HG03060 (cell line): ENCODE data around the gene STOX1.
"Not testable (repeated sequence)": the region's sequence is repeated elsewhere in the genome, so short reads cannot be mapped to it uniquely, and the experiment has no call there.

Experiments used
- ATAC-seq: cut with Tn5 transposase; IDR thresholded peaks from one replicate; pipeline ENCODE4 v1.9.1; 2021; ENCODE audit warnings: low read depth, moderate number of reproducible peaks; ENCODE audit not compliant: unreplicated experiment

The STOX1 gene, protein sequence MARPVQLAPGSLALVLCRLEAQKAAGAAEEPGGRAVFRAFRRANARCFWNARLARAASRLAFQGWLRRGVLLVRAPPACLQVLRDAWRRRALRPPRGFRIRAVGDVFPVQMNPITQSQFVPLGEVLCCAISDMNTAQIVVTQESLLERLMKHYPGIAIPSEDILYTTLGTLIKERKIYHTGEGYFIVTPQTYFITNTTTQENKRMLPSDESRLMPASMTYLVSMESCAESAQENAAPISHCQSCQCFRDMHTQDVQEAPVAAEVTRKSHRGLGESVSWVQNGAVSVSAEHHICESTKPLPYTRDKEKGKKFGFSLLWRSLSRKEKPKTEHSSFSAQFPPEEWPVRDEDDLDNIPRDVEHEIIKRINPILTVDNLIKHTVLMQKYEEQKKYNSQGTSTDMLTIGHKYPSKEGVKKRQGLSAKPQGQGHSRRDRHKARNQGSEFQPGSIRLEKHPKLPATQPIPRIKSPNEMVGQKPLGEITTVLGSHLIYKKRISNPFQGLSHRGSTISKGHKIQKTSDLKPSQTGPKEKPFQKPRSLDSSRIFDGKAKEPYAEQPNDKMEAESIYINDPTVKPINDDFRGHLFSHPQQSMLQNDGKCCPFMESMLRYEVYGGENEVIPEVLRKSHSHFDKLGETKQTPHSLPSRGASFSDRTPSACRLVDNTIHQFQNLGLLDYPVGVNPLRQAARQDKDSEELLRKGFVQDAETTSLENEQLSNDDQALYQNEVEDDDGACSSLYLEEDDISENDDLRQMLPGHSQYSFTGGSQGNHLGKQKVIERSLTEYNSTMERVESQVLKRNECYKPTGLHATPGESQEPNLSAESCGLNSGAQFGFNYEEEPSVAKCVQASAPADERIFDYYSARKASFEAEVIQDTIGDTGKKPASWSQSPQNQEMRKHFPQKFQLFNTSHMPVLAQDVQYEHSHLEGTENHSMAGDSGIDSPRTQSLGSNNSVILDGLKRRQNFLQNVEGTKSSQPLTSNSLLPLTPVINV

DNA sequence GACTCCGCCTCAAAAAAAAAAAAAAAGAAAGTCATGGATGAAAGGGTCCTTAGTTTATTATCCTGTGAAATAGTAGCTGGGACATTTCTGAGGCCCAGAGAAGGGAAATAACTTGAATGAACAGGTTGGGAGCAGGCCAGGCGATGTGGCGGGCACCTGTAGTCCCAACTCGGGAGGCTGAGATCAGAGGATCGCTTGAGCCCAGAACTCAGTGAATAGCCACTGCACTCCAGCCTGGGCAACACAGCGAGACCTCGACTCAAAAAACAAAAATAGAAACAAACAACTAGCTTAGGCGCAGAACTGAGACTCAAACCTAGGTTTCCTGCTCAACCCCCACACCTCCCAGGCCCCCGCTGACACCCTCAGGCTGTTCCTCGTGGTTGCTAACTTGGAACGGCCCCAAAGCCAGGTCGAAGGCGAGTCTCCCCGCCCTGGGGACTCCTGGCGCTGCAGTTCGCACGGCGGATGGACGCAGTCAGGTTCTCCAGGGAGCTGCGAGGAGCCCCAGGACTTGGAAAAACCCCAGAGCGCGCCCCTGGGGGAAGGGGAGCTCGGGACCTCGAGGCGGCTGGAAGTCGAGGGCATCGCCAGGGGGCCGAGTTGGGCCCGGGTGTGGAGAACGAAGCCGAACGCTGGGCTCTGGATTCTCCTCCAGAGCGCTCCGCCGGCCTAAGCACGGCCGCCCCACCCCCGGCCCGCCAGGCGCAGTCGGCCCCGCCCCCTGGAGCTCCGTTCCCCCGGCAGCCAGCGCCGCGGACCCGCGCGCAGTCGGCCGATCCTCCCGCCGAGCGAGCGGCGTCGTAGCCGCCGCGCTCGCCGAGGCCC is at the start of gene STOX1:
TSS of gene STOX1 (plus strand) at position 768 of the 828 bp plus-strand sequence. CDS start 93 bp downstream, outside the sequence.
- ATAC-seq, result no peak

DNA sequence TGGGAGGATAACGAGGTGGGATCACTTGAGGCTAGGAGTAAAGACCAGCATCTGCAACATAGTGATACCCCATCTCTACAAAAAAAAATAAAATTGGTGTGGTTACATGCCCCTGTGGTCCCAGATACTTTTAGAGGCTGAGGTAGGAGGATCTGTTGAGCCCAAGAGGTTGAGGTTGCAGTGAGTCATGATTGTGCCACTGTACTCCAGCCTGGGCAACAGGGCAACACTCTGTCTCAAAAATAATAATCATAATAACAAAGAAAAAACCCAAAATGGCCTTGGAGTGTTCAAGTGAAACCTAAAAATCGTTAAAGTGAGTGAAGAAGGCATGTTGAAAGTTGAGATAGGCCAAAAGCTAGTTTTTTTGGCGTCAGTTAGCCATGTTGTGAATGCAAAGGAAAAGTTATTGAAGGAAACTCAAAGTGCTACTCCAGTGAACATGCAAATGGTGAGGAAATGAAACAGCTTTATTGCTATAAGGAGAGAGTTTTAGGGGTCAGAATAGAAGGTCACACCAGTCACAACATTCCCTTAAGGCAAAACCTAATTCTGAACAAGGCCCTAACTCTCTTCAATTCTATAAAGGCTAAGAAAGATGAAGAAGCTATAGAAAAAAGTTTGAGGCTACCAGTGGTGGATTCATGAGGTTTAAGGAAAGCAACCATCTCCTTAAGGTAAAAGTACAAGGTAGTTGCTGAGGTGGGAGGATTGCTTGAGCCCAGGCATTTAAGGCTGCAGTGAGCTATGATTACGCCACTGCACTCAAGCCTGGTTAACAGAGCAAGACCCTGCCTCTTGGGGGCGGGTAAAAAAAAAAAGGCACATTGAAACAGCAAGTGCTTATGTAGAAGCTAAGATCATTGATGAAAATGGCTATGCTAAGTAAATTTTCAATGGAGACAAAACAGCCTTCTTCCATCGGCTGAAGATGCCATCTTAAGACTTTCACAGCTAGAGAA is 45.4 kb upstream of the STOX1 start:
- no peak for ATAC-seq

DNA sequence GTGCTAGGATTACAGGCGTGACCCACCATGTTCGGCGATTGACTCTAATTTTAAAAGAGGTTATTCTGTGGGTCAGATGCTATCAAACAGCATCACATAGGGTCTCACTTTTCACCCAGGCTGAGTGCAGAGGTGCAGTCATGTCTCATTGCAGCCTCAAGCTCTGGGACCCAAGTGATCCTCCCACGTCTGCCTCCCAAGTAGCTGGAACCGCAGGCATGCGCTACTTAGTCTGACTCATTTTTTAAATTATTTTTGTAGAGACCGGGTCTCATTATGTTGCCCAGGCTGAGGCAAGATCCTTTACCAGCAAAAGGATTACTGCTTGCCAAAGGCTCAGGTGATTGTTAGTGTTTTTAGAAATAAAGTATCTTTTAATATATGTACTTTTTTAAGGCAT is 42.9 kb upstream of the STOX1 start:
- ATAC-seq, result no peak

DNA sequence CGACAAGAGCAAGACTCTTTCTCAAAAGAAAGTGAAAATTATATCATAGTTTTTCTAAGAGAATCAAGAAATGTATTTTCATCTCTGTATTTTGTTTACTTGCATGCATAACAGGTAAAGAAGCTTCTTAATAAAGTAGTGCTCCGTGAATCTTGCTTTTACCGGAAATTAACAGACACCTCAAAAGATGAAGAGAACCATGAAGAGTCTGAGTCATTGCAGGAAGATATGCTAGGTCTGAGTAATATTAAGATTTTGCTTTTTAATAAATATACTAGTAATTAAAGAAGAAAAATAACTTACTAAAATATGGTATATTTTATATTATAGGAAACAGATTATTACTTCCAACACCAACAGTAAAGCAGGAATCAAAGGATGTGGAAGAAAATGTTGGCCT is 39.5 kb upstream of the STOX1 start:
- ATAC-seq, result no peak

DNA sequence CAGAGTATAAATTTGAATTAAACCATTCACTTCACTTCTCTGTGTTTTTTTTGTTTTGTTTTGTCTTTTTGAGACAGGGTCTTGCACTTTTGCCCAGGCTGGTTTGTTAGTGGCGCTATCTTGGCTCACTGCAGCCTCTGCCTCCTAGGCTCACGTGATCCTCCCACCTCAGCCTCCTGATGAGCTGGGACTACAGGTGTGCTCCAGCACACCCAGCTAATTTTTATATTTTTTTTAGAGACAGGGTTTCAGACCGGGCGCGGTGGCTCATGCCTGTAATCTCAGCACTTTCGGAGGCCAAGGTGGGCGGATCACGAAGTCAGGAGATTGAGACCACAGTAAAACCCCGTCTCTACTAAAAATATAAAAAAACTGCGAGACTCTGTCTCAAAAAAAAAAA is 36.9 kb upstream of the STOX1 start:
- no peak for ATAC-seq

DNA sequence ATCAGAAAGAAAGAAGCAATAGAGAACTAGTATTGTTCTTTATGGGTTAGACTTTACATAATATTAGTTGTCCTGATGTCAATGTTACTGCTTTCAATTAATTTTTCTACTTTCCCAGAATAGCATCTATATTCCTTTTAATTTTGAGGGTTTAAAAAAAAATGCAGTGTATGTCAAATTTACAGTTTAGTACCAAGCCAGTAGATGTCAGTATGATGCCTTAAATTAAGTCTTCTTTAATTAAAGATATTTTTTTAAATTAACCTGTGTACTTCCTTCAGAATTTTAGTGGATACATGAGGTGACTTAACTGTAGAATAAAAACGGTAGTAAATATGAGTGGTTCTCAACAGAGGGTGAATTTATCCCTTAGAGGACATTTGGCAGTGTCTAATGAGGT is 35.2 kb upstream of the STOX1 start:
- ATAC-seq, result no peak

DNA sequence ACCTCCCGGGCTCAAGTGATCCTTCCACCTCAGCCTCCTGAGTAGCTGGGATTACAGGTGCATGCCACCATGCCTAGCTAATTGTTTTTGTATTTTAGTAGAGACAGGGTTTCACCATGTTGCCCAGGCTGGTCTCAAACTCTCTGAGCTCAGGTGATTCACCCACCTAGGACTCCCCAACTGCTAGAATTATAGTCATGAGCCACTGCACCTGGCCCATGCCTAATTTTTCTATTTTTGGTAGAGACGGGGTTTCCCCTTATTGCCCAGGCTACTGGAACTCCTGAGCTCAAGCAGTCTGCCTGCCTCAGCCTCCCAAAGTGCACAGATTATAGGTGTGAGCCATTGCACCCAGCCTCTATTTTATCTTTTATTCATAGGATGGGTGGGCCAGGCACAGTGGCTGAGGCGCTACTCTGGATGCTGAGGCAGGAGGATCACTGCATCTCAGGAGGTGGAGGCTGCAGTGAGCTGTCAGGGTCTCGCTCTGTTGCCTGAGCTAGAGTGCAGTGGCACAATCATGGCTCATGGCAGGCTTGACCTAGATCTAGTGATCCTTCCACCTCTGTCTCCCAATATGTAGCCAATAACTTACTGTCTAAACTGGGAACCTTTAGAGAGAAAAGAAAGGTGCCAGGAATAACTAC is 31.3 kb upstream of the STOX1 start:
- no peak for ATAC-seq

DNA sequence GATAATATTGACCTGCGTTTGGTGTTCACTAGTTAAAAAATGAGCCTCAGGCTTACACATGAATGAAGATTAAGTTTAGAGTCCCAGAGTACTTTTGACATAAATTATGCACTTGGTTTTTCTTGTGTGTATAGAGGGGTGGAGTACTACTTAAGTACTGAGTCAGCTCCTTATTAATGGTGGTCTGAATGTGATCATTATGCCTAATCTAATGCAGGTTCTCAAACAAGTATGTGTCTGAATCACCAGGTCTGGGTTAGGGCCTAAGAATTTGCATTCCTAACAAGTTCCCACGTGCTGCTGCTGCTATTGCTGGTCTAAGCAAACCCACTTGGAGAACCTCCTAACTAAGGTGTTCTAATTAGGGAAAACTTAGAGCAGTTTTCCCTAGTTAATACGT is 30.7 kb upstream of the STOX1 start:
- ATAC-seq, result no peak

DNA sequence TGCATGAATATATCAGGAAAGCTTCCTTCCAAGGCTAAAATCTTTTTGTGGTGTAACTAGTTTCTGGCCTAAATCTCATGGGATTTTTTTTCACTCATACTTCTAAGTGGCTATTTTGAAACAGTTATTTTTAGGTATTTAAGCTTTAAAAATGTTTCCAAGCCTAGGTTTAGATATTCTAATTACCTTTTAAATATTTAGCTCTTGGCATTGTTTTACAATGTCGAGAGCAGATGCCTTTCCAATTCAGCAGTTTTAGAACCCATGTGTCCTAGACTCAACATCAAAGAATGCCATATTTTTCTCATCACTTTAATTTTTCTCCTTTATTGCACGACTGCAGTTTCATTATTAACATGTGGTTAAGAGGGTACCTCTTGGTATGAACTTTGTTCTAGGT is 27.1 kb upstream of the STOX1 start:
- ATAC-seq, result no peak

DNA sequence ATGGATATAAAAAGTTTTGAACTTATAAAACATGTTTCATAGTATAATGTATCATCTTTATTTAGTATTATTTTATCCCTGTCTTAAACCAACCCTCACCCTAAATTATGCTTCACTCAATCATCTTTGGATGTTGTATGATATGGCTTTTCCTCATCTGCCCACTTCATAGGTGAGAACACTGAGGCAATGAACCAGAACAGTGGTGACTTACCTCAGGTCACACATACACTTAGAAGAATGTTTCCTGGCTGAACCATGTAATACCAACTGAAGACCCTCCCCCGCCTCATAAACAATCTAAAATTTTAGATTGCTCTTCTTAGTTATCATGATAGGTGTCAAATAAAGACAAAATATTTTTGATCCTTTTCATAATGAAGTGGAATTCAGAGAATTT is 22.6 kb upstream of the STOX1 start:
- no peak for ATAC-seq

DNA sequence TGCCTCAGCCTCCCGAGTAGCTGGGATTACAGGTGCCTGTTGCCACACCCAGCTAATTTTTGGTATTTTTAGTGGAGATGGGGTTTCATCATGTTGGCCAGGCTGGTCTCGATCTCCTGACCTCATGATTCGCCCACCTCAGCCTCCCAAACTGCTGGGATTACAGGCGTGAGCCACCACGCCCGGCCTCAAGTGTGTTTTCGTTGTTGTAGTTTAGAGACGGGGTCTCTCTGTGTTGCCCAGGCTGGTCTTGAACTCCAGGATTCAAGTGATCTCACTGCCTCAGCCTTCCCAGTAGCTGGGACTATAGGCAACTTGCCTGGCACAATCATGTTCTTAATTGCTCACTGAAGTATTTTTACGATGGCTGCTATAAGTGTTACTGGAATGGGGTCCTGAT is 16.5 kb upstream of the STOX1 start:
- not testable (repeated sequence) for ATAC-seq

DNA sequence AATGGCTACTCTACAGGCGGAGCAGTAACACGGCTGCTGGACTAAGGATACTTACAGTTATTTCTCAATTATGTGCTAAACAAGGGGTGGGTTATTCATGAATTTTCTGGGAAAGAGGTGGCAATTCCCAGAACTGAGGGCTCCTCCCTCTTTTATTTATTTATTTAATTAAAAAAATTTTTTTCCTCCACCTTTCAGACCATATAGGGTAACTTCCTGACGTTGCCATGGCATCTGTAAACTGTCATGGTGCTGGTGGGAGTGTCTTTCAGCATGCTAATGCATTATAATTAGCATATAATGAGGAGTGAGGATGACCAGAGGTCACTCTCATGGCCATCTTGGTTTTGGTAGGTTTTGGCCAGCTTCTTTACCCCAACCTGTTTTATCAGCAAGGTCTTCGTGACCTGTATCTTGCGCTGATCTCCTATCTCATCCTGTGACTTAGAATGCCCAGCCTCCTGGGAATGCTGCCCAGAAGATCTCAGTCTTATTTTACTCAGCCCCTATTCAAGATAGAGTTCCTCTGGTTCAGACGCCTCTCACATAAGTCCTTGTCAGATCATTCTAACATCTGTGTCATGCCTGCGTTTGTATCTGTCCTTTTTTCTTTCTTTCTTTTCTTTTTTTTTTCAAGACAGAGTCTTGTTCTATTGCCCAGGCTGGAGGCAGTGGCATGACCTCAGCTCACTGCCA is 15.9 kb upstream of the STOX1 start:
- ATAC-seq, result no peak

DNA sequence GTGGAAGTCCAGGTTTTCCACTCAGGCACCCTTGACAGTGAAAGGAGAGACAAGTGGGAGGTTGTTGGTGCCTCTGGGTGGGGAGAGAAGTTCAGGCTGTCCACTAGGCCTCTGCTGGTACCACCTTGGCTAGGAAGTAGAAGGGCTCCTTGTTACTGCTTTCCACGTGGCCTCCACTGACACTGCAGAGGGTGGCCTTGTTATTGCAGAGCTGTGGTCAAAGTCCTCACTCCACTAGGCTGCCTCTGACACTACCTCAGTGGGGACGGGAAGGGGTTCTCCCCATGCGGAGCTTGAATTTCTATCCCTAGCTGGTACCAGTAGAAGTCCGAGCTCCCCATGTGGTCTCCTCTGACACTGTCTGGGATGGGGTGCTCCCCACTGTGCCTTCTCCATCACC is 14.9 kb upstream of the STOX1 start:
- ATAC-seq, result no peak

DNA sequence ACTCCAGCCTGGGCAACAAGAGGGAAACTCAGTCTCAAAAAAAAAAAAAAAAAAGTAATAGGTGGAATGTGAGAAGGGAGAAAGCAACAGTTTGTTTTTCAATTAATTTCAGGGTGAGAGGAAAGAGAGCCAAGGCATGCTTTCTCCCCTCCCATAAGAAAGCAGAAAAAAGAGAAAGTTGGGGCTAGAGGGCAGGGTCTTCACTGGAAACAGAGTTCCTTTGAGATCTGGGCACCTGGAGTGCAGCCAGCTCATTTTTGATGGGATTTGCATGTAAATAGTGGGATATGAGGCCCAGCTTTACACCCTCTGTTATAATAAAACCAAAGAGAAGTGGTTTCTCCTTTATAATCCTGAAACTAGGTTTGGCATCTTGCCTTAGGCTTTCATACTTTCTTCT is 13.8 kb upstream of the STOX1 start:
- no peak for ATAC-seq

DNA sequence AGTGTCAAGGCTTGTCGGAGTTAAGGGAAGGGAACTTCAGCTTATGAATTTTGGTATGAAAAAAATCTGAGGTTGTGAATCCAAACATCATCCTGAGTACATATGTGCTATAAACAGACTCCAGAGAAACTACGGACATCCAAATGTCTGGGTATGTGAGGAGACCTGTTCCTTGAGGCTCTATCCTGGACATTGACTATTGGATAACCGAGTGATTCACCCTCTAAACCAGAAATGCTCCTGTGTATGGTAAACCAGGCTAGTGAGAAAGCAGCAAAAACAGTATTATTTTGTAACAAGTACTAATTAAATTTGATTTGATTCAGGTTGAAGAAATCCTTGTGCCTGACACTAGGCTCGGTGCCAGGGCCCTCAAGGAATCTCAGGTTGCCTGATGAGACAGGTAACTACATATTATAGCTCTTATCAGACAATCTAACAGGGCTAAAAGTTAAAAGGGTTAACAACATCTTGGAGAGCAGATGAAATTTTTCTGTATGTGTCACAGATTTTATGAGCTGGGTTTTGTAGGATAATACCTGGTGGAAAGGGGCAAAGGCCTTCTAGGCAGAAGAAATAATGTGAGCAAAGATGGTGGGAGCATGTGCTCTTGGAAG is 10.4 kb upstream of the STOX1 start:
- no peak for ATAC-seq

DNA sequence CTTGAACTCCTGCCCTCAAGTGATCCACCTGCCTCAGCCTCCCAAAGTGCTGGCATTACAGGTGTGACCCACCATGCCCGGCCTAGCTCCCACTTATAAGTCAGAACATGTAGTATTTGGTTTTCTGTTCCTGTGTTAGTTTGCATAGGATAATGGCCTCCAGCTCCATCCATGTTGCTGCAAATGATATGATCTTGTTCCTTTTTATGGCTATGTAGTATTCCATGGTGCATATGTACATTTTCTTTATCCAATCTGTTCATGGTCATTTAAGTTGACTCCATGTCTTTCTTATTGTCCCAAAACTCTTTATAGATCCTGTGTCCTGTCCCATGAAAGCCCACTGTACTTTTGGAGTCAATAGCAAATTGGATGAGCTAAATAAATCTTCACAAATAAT is 7.0 kb upstream of the STOX1 start:
- not testable (repeated sequence) for ATAC-seq

DNA sequence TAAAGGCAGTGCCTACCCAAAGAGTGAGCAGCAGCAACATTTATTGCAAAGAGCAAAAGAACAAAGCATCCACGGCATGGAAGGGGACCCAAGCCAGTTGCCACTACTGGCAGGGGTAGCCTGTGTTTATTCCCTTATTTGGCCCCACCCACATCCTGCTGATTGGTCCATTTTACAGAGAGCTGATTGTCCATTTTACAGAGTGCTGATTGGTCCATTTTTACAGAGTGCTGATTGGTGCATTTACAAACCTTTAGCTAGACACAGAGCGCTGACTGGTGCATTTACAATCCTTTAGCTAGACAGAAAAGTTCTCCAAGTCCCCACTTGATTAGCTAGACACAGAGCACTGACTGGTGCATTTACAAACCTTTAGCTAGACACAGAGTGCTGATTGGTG is 4.7 kb upstream of the STOX1 start:
- ATAC-seq, result not testable (repeated sequence)

DNA sequence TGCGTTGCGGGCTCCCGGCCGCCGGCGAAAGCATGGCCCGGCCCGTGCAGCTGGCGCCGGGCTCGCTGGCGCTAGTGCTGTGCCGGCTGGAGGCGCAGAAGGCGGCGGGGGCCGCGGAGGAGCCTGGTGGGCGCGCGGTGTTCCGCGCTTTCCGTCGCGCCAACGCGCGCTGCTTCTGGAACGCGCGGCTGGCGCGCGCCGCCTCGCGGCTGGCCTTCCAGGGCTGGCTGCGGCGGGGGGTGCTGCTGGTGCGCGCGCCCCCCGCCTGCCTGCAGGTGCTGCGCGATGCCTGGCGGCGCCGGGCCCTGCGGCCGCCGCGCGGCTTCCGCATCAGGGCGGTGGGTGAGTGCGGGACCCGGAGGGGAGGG is 245 bp downstream of the STOX1 start:
- ATAC-seq, result not testable (repeated sequence)
